IMR-90 (cell line): Measurements from ENCODE around the gene SPAG8. TPM values are rescaled to one million over a fixed set of nuclear protein-coding genes. Genes with fewer than 3 reads are reported as not detected.

Experiments
- ATAC-seq: fragments of 200-7000 bp; cut with Tn5 transposase; 2 replicates; pipeline ENCODE4 v1.9.1; 2020; ENCODE audit warnings: low read depth, mild to moderate bottlenecking, moderate library complexity
- BruUV-seq: library from RNA; stranded (reverse); fragments of 400-500 nt; replicated peaks from 2 replicates; lab custom pipeline; 2021; lab: Mats Ljungman, UMichigan
- CTCF ChIA-PET: fragments of 300-600 bp; formaldehyde crosslinking; extraction: SDS; loops from one replicate; lab custom pipeline; 2021; ENCODE audit warnings: antibody characterized with exemption; lab: Yijun Ruan, JAX
- POLR2A ChIA-PET: fragments of 300-600 bp; sonication (Branson Sonifier 250); formaldehyde crosslinking; loops from one replicate; lab custom pipeline; 2022; ENCODE audit warnings: antibody characterized with exemption; ENCODE audit not compliant: unreplicated experiment; lab: Charles Lee
- DNase-seq: peaks from one replicate; pipeline ENCODE4 v3.0.0; 2013
- H2AFZ ChIP-seq: replicated peaks from 2 replicates; pipeline ENCODE3; 2013; ENCODE audit warnings: low read length, mild to moderate bottlenecking; ENCODE audit not compliant: poor library complexity
- H2AK5ac ChIP-seq: 2 replicates; pipeline ENCODE4 v1.6.1; 2013; ENCODE audit warnings: low read depth, low read length, inconsistent platforms
- H2AK9ac ChIP-seq: replicated peaks from 2 replicates; pipeline ENCODE3; 2013; ENCODE audit warnings: mild to moderate bottlenecking, low read depth, low read length, moderate library complexity; ENCODE audit not compliant: poor library complexity
- H2BK120ac ChIP-seq: 2 replicates; pipeline ENCODE4 v1.6.1; 2013; ENCODE audit warnings: low read depth, low read length, inconsistent platforms
- H2BK15ac ChIP-seq: 3 replicates; pipeline ENCODE4 v1.6.1; 2013; ENCODE audit warnings: low read depth, low read length, inconsistent platforms
- H2BK20ac ChIP-seq: 2 replicates; pipeline ENCODE4 v1.6.1; 2013; ENCODE audit warnings: low read depth, mild to moderate bottlenecking, inconsistent platforms, low read length, moderate library complexity
- H2BK5ac ChIP-seq: 2 replicates; pipeline ENCODE4 v1.6.1; 2013; ENCODE audit warnings: mild to moderate bottlenecking, low read depth, low read length, inconsistent platforms; ENCODE audit not compliant: poor library complexity, severe bottlenecking
- H3K14ac ChIP-seq: replicated peaks from 2 replicates; pipeline ENCODE4 v1.6.1; 2013; ENCODE audit warnings: low read depth, low read length, inconsistent platforms
- H3K18ac ChIP-seq: 2 replicates; pipeline ENCODE4 v1.6.1; 2013; ENCODE audit warnings: low read depth, low read length, control low read depth
- H3K23ac ChIP-seq: 2 replicates; pipeline ENCODE4 v1.6.1; 2013; ENCODE audit warnings: low read depth, low read length, inconsistent platforms
- H3K27ac ChIP-seq: 2 replicates; pipeline ENCODE4 v1.5.1; 2013; ENCODE audit warnings: mild to moderate bottlenecking, control low read depth, low read length; ENCODE audit not compliant: insufficient read depth
- H3K27me3 ChIP-seq: 2 replicates; pipeline ENCODE4 v1.6.1; 2013; ENCODE audit warnings: low read length; ENCODE audit not compliant: control insufficient read depth, insufficient read depth
- H3K36me3 ChIP-seq: 2 replicates; pipeline ENCODE4 v1.6.1; 2013; ENCODE audit warnings: low read length, mixed read lengths; ENCODE audit not compliant: control insufficient read depth, insufficient read depth
- H3K4ac ChIP-seq: 2 replicates; pipeline ENCODE4 v1.6.1; 2013; ENCODE audit warnings: low read depth, low read length, inconsistent platforms
- H3K4me1 ChIP-seq: 2 replicates; pipeline ENCODE4 v1.6.1; 2013; ENCODE audit warnings: low read length, mixed read lengths; ENCODE audit not compliant: control insufficient read depth, insufficient read depth
- H3K4me2 ChIP-seq: 2 replicates; pipeline ENCODE4 v1.6.1; 2013; ENCODE audit warnings: low read depth, mild to moderate bottlenecking, control low read depth, low read length, moderate library complexity
- H3K4me3 ChIP-seq: 2 replicates; pipeline ENCODE4 v1.5.1; 2013; ENCODE audit warnings: low read depth, mild to moderate bottlenecking, control low read depth, low read length, moderate library complexity; ENCODE audit not compliant: insufficient read depth
- H3K56ac ChIP-seq: 2 replicates; pipeline ENCODE4 v1.6.1; 2013; ENCODE audit warnings: low read length, inconsistent platforms; ENCODE audit not compliant: insufficient read depth; ENCODE audit errors: extremely low read depth
- H3K79me1 ChIP-seq, 2 experiments: 2 replicates each; pipeline ENCODE4 v1.6.1; 2013; ENCODE audit warnings: low read length in 2 of 2, inconsistent platforms in 1 of 2, low read depth in 1 of 2
- H3K9ac ChIP-seq: 2 replicates; pipeline ENCODE4 v1.6.1; 2013; ENCODE audit warnings: low read depth, low read length, control low read depth
- H3K9me1 ChIP-seq: 2 replicates; pipeline ENCODE4 v1.6.1; 2013; ENCODE audit warnings: low read length, inconsistent platforms; ENCODE audit not compliant: insufficient read depth
- H3K9me3 ChIP-seq: 2 replicates; pipeline ENCODE4 v1.6.1; 2013; ENCODE audit warnings: low read length; ENCODE audit not compliant: control insufficient read depth, insufficient read depth
- H4K20me1 ChIP-seq: 2 replicates; pipeline ENCODE4 v1.6.1; 2013; ENCODE audit warnings: low read length, inconsistent platforms; ENCODE audit not compliant: insufficient read depth
- H4K5ac ChIP-seq: 2 replicates; pipeline ENCODE4 v1.6.1; 2013; ENCODE audit warnings: mild to moderate bottlenecking, low read depth, low read length, control low read depth
- H4K8ac ChIP-seq, 2 experiments: 2 replicates each; pipeline ENCODE4 v1.6.1; 2013; ENCODE audit warnings: low read depth in 2 of 2, low read length in 2 of 2, control low read depth in 1 of 2, inconsistent platforms in 1 of 2
- H4K91ac ChIP-seq: 2 replicates; pipeline ENCODE4 v1.6.1; 2013; ENCODE audit warnings: low read depth, low read length, inconsistent platforms; ENCODE audit not compliant: insufficient read depth
- BHLHE40 ChIP-seq: fragments of 150-350 bp; IDR thresholded peaks from 2 replicates; pipeline ENCODE4 v1.6.1; 2016; ENCODE audit warnings: mild to moderate bottlenecking, low read depth, low read length
- CEBPB ChIP-seq: IDR thresholded peaks from 2 replicates; pipeline ENCODE4 v1.6.1; 2012; ENCODE audit warnings: low read depth, low read length, improper control_type of control experiment
- CHD1 ChIP-seq: IDR thresholded peaks from 2 replicates; pipeline ENCODE4 v1.6.1; 2012; ENCODE audit warnings: low read depth, low read length, improper control_type of control experiment
- FOS ChIP-seq: fragments of 150-350 bp; IDR thresholded peaks from 2 replicates; pipeline ENCODE4 v1.6.1; 2016; ENCODE audit warnings: low read depth, low read length
- MAFK ChIP-seq: IDR thresholded peaks from 2 replicates; pipeline ENCODE4 v1.6.1; 2012; ENCODE audit warnings: low read depth, low read length, improper control_type of control experiment
- MAZ ChIP-seq: IDR thresholded peaks from 2 replicates; pipeline ENCODE4 v1.6.1; 2012; ENCODE audit warnings: low read depth, mild to moderate bottlenecking, low read length, improper control_type of control experiment, moderate library complexity, borderline replicate concordance
- MXI1 ChIP-seq: IDR thresholded peaks from 2 replicates; pipeline ENCODE4 v1.6.1; 2012; ENCODE audit warnings: low read depth, mild to moderate bottlenecking, low read length, moderate library complexity, borderline replicate concordance
- NFE2L2 ChIP-seq: fragments of 150-350 bp; IDR thresholded peaks from 2 replicates; pipeline ENCODE4 v1.6.1; 2016; ENCODE audit warnings: low read depth, mild to moderate bottlenecking, low read length
- POLR2A ChIP-seq: IDR thresholded peaks from 2 replicates; pipeline ENCODE4 v1.6.1; 2012; ENCODE audit warnings: mild to moderate bottlenecking, low read depth, low read length
- RAD21 ChIP-seq: IDR thresholded peaks from 2 replicates; pipeline ENCODE4 v1.6.1; 2012; ENCODE audit warnings: low read length, improper control_type of control experiment
- RCOR1 ChIP-seq: IDR thresholded peaks from 2 replicates; pipeline ENCODE4 v1.6.1; 2012; ENCODE audit warnings: mild to moderate bottlenecking, low read length, improper control_type of control experiment; ENCODE audit not compliant: insufficient replicate concordance
- SMC3 ChIP-seq: fragments of 150-350 bp; IDR thresholded peaks from 2 replicates; pipeline ENCODE4 v1.6.1; 2016; ENCODE audit warnings: low read depth, mild to moderate bottlenecking, antibody characterized with exemption, low read length, moderate library complexity
- WGBS, 2 experiments: methylation state at CpG; one replicate each; pipeline versions ENCODE4 v1.1.5 to v1.1.7; 2013; ENCODE audit warnings: missing lambda C conversion rate in 2 of 2; ENCODE audit not compliant: insufficient read length in 1 of 2; ENCODE audit errors: extremely low coverage in 2 of 2; 5-methylcytosine and 5-hydroxymethylcytosine counted together
- dilution Hi-C: fragments of 300-500 bp; cut with HindIII; formaldehyde crosslinking; loops from one replicate; pipeline ENCODE4 v1.14.3; 2018; ENCODE audit warnings: low sequenced_read_pairs; ENCODE audit not compliant: unreplicated experiment
- in situ Hi-C: fragments of 300-500 bp; cut with MboI; formaldehyde crosslinking; loops from 3 replicates; pipeline ENCODE4 v1.14.3; 2019; ENCODE audit warnings: low sequenced_read_pairs, inconsistent platforms, mixed read lengths
- intact Hi-C: fragments of 100-400 bp; cut with micrococcal nuclease; formaldehyde crosslinking; loops from 2 replicates; pipeline ENCODE4 v1.10.0; 2022
- polyA plus RNA-seq, 3 experiments: library from polyadenylated mRNA; depleted of rRNA; stranded (reverse); fragments of >200 nt; gene quantifications; 2 replicates each; pipeline ENCODE4 v1.2.3, GENCODE V29; 2012; ENCODE audit warnings: low replicate concordance in 1 of 3
- total RNA-seq: library from RNA; depleted of rRNA; stranded (reverse); fragments of >200 nt; gene quantifications from 2 replicates; pipeline ENCODE4 v1.2.3, GENCODE V29; 2012
- TF ChIP-seq, protein P1 (sequence below): fragments of 150-350 bp; IDR thresholded peaks from 2 replicates; pipeline ENCODE4 v1.6.1; 2016; ENCODE audit warnings: low read depth, mild to moderate bottlenecking, low read length, moderate library complexity, borderline replicate concordance
- TF ChIP-seq, protein P2 (sequence below): conservative IDR thresholded peaks from 2 replicates; pipeline ENCODE4 v1.5.1; 2012; ENCODE audit warnings: mild to moderate bottlenecking, low read depth, low read length, improper control_type of control experiment

The SPAG8 gene
- total and polyA plus RNA-seq, 2 of the 4 experiments (the other 2 are of a cell fraction): 0.72 to 0.84 TPM

DNA sequence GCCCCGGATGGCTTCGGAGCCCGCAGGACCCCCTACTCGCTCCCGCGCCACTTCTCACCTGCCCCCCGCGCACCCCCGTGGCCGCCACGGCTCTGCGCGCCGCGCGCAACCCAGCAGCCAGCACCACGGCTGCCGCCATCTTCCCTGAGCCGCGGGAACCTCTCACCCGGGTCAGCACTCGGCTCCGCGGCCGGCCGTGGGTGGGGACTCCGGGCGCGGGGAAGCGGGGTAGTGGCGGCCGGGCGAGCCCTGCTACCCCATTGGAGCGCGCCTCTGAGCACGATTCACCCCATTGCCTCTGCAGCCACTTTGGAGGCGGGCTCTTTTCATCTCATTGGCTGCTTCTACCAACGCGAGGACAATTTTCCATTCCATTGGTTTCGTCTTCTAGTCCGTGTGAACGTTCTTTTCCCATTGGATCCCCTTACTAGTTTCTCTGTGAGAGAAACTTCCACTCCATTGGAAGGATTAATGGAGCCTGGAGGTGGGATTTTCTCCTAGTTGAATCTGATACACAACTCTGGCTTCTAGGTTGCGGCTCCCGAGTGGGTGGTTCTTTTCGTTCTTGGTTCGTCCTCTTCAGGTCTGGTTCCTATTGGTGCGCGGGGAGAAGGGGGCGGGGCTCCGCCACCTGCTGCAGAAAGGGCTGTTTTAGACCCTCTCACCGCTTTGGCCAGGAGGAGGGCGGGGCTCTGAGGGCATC, 2.9 kb upstream of the SPAG8 start, which contains the start of gene HINT2:
Gene HINT2 (minus strand): TSS at position 202 of the 703 bp plus-strand sequence. CDS start 63 bp downstream, at position 139.
- Histone ChIP-seq H3K27ac (peak within 1 kb of the TSS; percentile 83), H3K36me3 (no peaks in the 10 kb centered on the region; the same call in 1 of the 2 replicates), H2BK20ac (no peak within 1 kb of the TSS), H2AFZ (peak within 1 kb of the TSS; percentile 94), H2BK15ac (no peak within 1 kb of the TSS), H2AK5ac (peak within 1 kb of the TSS; percentile 54), H4K8ac (peak within 1 kb of the TSS; percentile 33 to 89), H3K79me1 (peaks cover 10 to 21% of the 10 kb centered on the region in 2 experiments; a peak in 3 of 4 replicates), H2BK5ac (peak within 1 kb of the TSS; percentile 70), H2AK9ac (peak within 1 kb of the TSS; percentile 85), H3K23ac (peak within 1 kb of the TSS; percentile 83), H3K56ac (peak within 1 kb of the TSS; percentile 69; the same call in 1 of the 2 replicates), H4K91ac (peak within 1 kb of the TSS; percentile 51), H3K4me2 (peak within 1 kb of the TSS; percentile 91), H2BK120ac (peak within 1 kb of the TSS; percentile 16; the same call in 1 of the 2 replicates), H3K14ac (0 out of 2 replicates have a peak within 1 kb of the TSS, but pooled peaks have one; percentile 34), H3K4ac (peak within 1 kb of the TSS; percentile 83), H3K18ac (no peak within 1 kb of the TSS), H3K4me3 (peak within 1 kb of the TSS; percentile 76), H3K4me1 (no peaks in the 10 kb centered on the region; the same call in 1 of the 2 replicates), H3K9me1 (peaks cover 6% of the 10 kb centered on the region; the same call in 1 of the 2 replicates), H4K20me1 (peaks cover 5% of the 10 kb centered on the region), H3K9ac (peak within 1 kb of the TSS; percentile 77), H3K9me3 (no peaks in the 10 kb centered on the region), H4K5ac (peak within 1 kb of the TSS; percentile 3), H3K27me3 (peaks cover 6% of the 10 kb centered on the region; the same call in 1 of the 2 replicates)
- peak; percentile 99 for DNase-seq
- CTCF ChIA-PET: interaction anchor here (1.0 to 2.1 kb wide), 2 partner anchors 11 to 67 kb away, joined by 3 to 10 read pairs; no protein-coding TSS in a partner anchor
- intact Hi-C loops: loop anchor here (10.0 kb wide), 1 partner anchor 160 kb away; the partner anchor contains the start of genes CCDC107, RMRP and SIT1
- WGBS, 2 experiments: 0% methylated on average over 20 of the region's 52 CpGs; no CpG with 5 or more reads in 1 of the 2 experiments
- no TSS peak for BruUV-seq
- POLR2A ChIA-PET: no interaction called here
- in situ Hi-C loops: no loop called here
- dilution Hi-C loops: no loop called here
- ATAC-seq: peak; percentile 94
- TF ChIP-seq MXI1 (no peak), MAZ (peak; percentile 14; the same call in 1 of the 2 replicates), SMC3 (no peak), BHLHE40 (0 out of 2 replicates have a peak, but pooled peaks have one; percentile 9), RCOR1 (peak; percentile 63), FOS (0 out of 2 replicates have a peak, but pooled peaks have one; percentile 26), RAD21 (no peak), POLR2A (peak; percentile 41; the same call in 1 of the 2 replicates), CEBPB (no peak), NFE2L2 (no peak), MAFK (no peak), CHD1 (no peak)
- TF ChIP-seq, protein P1, sequence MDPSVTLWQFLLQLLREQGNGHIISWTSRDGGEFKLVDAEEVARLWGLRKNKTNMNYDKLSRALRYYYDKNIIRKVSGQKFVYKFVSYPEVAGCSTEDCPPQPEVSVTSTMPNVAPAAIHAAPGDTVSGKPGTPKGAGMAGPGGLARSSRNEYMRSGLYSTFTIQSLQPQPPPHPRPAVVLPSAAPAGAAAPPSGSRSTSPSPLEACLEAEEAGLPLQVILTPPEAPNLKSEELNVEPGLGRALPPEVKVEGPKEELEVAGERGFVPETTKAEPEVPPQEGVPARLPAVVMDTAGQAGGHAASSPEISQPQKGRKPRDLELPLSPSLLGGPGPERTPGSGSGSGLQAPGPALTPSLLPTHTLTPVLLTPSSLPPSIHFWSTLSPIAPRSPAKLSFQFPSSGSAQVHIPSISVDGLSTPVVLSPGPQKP: no peak
- TF ChIP-seq, protein P2, sequence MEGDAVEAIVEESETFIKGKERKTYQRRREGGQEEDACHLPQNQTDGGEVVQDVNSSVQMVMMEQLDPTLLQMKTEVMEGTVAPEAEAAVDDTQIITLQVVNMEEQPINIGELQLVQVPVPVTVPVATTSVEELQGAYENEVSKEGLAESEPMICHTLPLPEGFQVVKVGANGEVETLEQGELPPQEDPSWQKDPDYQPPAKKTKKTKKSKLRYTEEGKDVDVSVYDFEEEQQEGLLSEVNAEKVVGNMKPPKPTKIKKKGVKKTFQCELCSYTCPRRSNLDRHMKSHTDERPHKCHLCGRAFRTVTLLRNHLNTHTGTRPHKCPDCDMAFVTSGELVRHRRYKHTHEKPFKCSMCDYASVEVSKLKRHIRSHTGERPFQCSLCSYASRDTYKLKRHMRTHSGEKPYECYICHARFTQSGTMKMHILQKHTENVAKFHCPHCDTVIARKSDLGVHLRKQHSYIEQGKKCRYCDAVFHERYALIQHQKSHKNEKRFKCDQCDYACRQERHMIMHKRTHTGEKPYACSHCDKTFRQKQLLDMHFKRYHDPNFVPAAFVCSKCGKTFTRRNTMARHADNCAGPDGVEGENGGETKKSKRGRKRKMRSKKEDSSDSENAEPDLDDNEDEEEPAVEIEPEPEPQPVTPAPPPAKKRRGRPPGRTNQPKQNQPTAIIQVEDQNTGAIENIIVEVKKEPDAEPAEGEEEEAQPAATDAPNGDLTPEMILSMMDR: no peak
